NCI-H2081 (cell line): ENCODE data around the gene RPLP2.

ENCODE experiments used
- DNase-seq, 2 experiments: peaks; one replicate each; lab custom pipeline; 2025; lab: John Stamatoyannopoulos, UW

The RPLP2 gene

GRCh38 chr11:824292-824880 is 14.6 kb downstream of the RPLP2 start:
- peak; percentile 81 to 88 for DNase-seq

- DNase-seq, result peak in 1 of 2 experiments; percentile 32
Observed at GRCh38 chr11:824942-825341, 15.2 kb downstream of the RPLP2 start.

- DNase-seq, result no peak
Observed at GRCh38 chr11:825366-826226, 15.8 kb downstream of the RPLP2 start.

GRCh38 chr11:826227-826621 is 16.5 kb downstream of the RPLP2 start:
- no peak for DNase-seq

GRCh38 chr11:826836-827145 is 17.0 kb downstream of the RPLP2 start:
- no peak for DNase-seq

GRCh38 chr11:827146-827896 is 17.6 kb downstream of the RPLP2 start:
- DNase-seq, result no peak

- DNase-seq, result no peak
Observed at GRCh38 chr11:827897-828192, 18.1 kb downstream of the RPLP2 start, which contains the start of gene CRACR2B. Gene CRACR2B (plus strand): TSS chr11:827919. CDS start chr11:828608, 689 bp downstream.

GRCh38 chr11:828506-829175 is 18.9 kb downstream of the RPLP2 start:
- DNase-seq, result no peak

GRCh38 chr11:829176-829846 is 19.5 kb downstream of the RPLP2 start:
- DNase-seq, result no peak

- DNase-seq, result no peak
Observed at GRCh38 chr11:829847-830294, 20.1 kb downstream of the RPLP2 start.

GRCh38 chr11:830295-831117 is 20.7 kb downstream of the RPLP2 start:
- DNase-seq, result peak; percentile 75 to 76

- DNase-seq, result no peak
Observed at GRCh38 chr11:831118-831864, 21.5 kb downstream of the RPLP2 start.

- DNase-seq, result no peak
Observed at GRCh38 chr11:831961-832528, 22.3 kb downstream of the RPLP2 start.

GRCh38 chr11:832529-833113 is 22.9 kb downstream of the RPLP2 start, which contains the start of gene CD151:
Gene CD151 (plus strand): TSS chr11:832952. CDS start chr11:836070, 3,118 bp downstream.
- peak; percentile 36 to 47 for DNase-seq

- DNase-seq, result no peak
Observed at GRCh38 chr11:833114-833791, 23.5 kb downstream of the RPLP2 start.

- no peak for DNase-seq
Observed at GRCh38 chr11:833849-834311, 24.1 kb downstream of the RPLP2 start.

- DNase-seq, result no peak
Observed at GRCh38 chr11:834371-835316, 24.9 kb downstream of the RPLP2 start.
